ENCODE results near the gene MPHOSPH10. TPM values are rescaled to one million over a fixed set of nuclear protein-coding genes. Genes with fewer than 3 reads are reported as not detected.
A peak's percentile ranks its signal among the peaks of the same experiment; 100 is the strongest.

The MPHOSPH10 gene
- total and polyA plus RNA-seq, 10 of the 15 experiments (the other 5 are each of a cell fraction or from before 2014, with no cell fraction given), result 23.8 to 56.8 (median 41.3) TPM

DNA sequence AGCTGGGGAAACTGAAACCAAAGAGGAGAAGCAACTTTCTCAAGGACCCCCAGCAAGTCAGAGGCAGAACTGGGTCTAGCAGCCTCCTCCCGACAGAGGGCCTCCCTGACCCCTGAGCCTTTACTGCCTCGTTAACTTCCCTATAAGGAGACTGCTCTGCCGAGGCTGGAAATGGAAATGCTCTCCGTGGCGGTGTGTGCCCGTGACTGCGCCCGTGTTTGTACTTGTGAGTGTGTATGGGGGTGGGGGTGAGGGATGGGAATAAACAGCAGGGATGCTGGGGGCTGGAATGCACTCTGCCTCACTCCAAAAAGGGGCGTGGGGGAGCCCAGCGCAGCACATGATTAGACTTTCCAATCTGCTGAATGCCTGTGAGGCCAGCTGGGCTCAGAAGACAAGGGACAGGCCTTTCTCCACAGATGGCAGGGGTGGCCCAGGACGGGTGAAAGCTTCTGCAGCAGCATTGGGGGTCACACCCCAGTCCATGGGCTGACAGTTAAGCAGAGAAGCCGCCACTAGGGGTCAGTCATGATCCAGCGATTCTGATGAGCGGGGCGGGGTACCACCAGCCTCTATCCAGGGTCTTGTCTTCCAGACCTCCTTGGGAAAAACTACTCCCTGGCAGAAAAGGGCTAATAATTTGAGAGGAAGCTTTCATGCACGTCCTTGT, 26.8 kb downstream of the MPHOSPH10 start:
- TF ChIP-seq, protein P1, sequence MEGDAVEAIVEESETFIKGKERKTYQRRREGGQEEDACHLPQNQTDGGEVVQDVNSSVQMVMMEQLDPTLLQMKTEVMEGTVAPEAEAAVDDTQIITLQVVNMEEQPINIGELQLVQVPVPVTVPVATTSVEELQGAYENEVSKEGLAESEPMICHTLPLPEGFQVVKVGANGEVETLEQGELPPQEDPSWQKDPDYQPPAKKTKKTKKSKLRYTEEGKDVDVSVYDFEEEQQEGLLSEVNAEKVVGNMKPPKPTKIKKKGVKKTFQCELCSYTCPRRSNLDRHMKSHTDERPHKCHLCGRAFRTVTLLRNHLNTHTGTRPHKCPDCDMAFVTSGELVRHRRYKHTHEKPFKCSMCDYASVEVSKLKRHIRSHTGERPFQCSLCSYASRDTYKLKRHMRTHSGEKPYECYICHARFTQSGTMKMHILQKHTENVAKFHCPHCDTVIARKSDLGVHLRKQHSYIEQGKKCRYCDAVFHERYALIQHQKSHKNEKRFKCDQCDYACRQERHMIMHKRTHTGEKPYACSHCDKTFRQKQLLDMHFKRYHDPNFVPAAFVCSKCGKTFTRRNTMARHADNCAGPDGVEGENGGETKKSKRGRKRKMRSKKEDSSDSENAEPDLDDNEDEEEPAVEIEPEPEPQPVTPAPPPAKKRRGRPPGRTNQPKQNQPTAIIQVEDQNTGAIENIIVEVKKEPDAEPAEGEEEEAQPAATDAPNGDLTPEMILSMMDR (IDR thresholded peaks at IDR 0.05 in 2 of 3, conservative IDR thresholded peaks at IDR 0.05 in 1 of 3; ENCODE audit: control insufficient read depth in 2 of 3, extremely low read depth in 1 of 3, insufficient read depth in 1 of 3, low read depth in 3 of 3, low read length in 3 of 3), result peak; percentile 58 to 76 (median 68)
- TF ChIP-seq RAD21 (IDR thresholded peaks at IDR 0.05; ENCODE audit: insufficient read depth, low read depth, low read length) (peak; percentile 67), SMC3 (IDR thresholded peaks at IDR 0.05; ENCODE audit: borderline replicate concordance, low read length) (peak; percentile 36; the same call in 1 of the 2 replicates), REST (IDR thresholded peaks at IDR 0.05; ENCODE audit: low read depth, low read length) (no peak)
- no peak overlapping the region for H2AFZ ChIP-seq (ENCODE audit: control insufficient read depth, low read depth, low read length)
- no peak overlapping the region for H3K9ac ChIP-seq (ENCODE audit: control insufficient read depth, insufficient read depth, low read length)
- no peaks in the 10 kb centered on the region for H3K4me1 ChIP-seq (ENCODE audit: control insufficient read depth, insufficient read depth, low read length)
- H3K4me3 ChIP-seq, result no peak overlapping the region
- intact Hi-C loops (cut with micrococcal nuclease; ENCODE audit: unreplicated experiment), result loop anchor here (1.0 to 10.0 kb wide), 2 partner anchors 228 to 353 kb away; no protein-coding TSS in a partner anchor
- in situ Hi-C loops (cut with MboI), result loop anchor here (25.0 kb wide), 1 partner anchor 355 kb away; no protein-coding TSS in a partner anchor
- no TSS peak for BruUV-seq (replicated peaks)
- WGBS (ENCODE audit: insufficient coverage, insufficient replicate concordance, low lambda C conversion rate, missing lambda C conversion rate), result 6% methylated on average over 16 of the region's 16 CpGs
- ATAC-seq (peak; percentile 88), FAIRE-seq (no peak), DNase-seq (ENCODE audit: low read depth, low spot score) (no peak)
- H3K27me3 ChIP-seq (replicated peaks in 1 of 2; ENCODE audit: control insufficient read depth in 2 of 2, insufficient read depth in 2 of 2, low read length in 1 of 2), result no peaks in the 10 kb centered on the region
- ChIA-PET RAD21 (ENCODE audit: unreplicated experiment) (interaction anchor here (1.0 to 4.1 kb wide), 4 partner anchors 57 to 173 kb away, joined by 4 to 31 read pairs (median 16); no protein-coding TSS in a partner anchor), SMC1A (ENCODE audit: uncharacterized antibody, unreplicated experiment) (interaction anchor here (1.1 to 1.5 kb wide), 4 partner anchors 14 to 109 kb away, joined by 3 to 5 read pairs (median 3); no protein-coding TSS in a partner anchor), CTCF (interaction anchor here (0.9 to 3.9 kb wide), 11 partner anchors 9 to 353 kb away, joined by 3 to 53 read pairs (median 7); no protein-coding TSS in a partner anchor), POLR2A (no interaction called here)
- H3K36me3 ChIP-seq (ENCODE audit: control insufficient read depth in 2 of 2, insufficient read depth in 2 of 2, low read length in 1 of 2), result no peaks in the 10 kb centered on the region
- no peak overlapping the region for H3K27ac ChIP-seq (ENCODE audit: control insufficient read depth, insufficient read depth)
- no peaks in the 10 kb centered on the region for H4K20me1 ChIP-seq (ENCODE audit: control insufficient read depth, insufficient read depth)
- no peaks in the 10 kb centered on the region for H3K79me2 ChIP-seq (ENCODE audit: control insufficient read depth, insufficient read depth, low read length)
- no peaks in the 10 kb centered on the region for H3K9me3 ChIP-seq (replicated peaks; ENCODE audit: control insufficient read depth, insufficient read depth, low read length)
- H3K4me2 ChIP-seq (ENCODE audit: control insufficient read depth, insufficient read depth), result no peak overlapping the region
